Activated T-cell treated with anti-CD3 and anti-CD28 coated beads for 48 hours (primary cell): Measurements from ENCODE around the gene FANCE.

Experiments
- DNase-seq: peaks from one replicate; pipeline ENCODE4 v3.0.0-alpha.2; 2020; ENCODE audit warnings: low read depth

The FANCE gene

GRCh38 chr6:35452183-35453090, at the start of gene FANCE:
Gene FANCE, plus strand, starts transcription at chr6:35452338. Its CDS starts 208 bp downstream, at chr6:35452546.
- DNase-seq, result peak; percentile 92

- DNase-seq, result no peak
Measured at GRCh38 chr6:35402856-35403191, 49.3 kb upstream of the FANCE start.

DNA sequence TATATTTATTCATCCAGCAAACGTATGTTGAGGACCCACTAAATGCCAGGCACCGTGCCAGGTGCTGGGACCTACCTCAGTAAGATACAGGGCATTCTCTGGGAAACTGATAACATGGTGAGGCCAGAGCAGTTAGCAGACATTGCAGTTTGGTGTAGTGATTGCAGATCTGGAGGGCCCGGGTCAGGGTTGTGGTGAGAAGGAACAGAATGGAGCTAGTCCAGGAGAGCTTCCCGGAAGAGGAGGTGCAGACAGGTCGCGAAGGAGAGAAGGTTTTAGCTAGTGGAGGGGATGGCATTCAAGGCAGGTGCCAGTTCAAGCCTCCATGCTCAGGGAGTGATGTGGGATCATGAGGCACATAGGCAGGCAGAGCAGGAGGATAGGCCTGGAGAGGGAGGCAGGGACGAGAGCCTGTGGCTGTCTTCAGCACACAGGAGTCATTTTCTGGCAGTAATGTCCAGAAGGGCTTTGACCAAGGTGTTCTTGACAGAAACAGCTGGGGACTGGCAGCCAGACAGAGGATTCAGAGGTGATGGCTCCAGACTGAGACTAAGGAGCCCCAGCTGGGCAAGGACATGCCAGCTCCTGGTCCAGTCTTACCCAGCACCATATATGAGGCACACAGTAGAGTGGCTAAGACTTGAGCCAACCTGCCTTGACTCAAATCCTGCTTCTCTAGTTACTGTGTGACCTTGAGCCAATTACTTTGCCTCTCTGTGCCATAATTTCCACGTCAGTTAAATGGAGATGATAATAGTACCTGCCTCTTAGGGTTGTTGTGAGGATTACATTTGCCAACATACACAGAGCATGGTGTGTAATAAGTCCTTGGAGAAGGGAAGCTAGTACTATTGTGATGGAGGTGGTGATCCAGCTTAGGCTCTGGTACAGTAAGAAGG, 48.3 kb upstream of the FANCE start:
- DNase-seq, result no peak

DNA sequence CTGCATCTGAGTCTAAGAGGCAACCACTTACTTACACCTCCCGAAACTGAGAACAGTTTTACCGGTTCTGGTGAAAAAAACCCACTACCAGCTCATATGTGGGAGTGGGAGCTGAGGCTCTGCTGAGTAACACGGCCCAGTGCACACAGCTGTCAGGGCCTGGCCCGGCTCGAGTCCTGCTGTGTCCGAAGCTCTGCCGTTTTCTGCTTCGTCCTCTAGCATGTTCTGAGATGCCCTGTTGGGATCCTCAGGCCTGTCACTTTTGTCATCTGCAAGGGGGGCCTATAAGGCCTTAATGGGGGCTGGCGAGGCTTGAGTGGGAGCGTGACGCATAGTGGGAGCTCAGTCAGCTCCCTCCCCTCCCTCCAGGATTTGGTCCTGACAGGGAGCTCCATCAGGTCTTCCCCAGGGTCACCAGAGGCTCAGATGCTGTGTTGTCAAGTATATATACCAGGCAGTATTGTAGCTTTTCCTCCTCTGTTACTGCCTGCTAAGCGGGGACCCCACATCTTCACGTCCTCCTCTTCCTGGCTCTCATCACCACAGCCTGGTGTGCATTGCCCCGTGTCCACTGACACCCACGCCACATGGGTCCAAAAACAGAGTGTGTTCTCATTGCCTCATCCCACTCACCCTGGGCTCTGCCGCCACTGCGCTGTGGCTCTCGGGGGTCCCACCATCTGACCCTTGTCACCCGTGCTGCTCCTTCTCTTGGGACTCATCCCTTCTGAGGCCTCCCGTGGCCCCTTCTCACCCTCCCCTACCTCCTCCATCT, 45.2 kb upstream of the FANCE start:
- DNase-seq, result no peak

DNA sequence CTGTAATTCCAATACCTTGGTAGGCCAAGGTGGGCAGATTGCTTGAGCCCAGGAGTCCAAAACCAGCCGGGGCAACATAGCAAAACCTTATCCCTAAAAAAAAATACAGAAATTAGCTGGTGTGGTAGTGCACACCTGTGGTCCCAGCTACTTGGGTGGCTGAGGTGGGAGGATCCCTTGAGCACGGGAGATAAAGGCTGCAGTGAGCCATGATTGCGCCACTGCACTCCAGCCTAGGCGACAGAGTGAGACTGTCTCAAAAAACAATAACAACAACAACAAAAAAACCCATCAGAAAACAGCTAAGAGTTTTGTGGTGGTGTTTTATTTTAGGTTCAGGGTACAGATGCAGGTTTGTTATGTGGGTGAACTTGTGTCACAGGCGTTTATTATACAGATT, 42.9 kb upstream of the FANCE start:
- no peak for DNase-seq

GRCh38 chr6:35410131-35410530, 42.0 kb upstream of the FANCE start:
- DNase-seq, result no peak

- no peak for DNase-seq
Measured at GRCh38 chr6:35411066-35411465, 41.1 kb upstream of the FANCE start.

- no peak for DNase-seq
Measured at GRCh38 chr6:35412102-35412501, 40.0 kb upstream of the FANCE start.

- no peak for DNase-seq
Measured at GRCh38 chr6:35413911-35414310, 38.2 kb upstream of the FANCE start.

- no peak for DNase-seq
Measured at GRCh38 chr6:35415065-35415891, 36.9 kb upstream of the FANCE start.

GRCh38 chr6:35417979-35418661, 34.0 kb upstream of the FANCE start:
- DNase-seq, result no peak

DNA sequence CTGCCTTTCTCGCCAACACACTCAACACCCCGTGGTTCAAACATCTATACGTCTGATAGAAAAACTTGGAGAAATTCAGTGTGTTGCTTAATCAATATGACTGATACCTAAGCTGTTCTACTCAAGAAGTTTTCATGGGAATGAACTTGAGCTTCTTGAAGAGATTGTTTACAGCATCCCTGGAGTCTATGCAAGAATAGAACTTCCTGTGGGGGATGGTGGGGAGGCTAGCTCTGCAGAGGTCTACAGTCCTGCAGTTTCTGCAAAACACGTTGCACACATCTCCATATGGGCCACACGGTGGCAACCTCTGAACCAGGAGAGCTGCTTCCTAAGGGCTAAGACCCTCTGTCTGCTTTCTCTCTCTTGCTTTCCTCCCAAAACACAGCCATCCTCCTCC, 32.7 kb upstream of the FANCE start:
- no peak for DNase-seq

DNA sequence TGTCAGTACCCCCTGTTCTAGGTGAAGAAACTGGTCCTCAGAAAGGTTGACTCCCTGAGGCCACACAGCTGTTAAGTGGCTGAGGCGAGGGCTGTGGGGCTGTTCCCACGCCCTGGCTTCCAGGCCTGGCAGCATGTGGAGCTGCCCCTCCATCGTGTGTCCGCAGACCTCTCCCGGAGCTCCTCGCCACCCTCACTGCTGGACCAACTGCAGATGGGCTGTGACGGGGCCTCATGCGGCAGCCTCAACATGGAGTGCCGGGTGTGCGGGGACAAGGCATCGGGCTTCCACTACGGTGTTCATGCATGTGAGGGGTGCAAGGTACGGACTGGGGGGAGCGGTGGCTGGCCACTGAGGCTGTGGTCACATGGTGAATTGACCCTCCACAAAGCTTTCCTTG, 32.2 kb upstream of the FANCE start:
- DNase-seq, result no peak

- DNase-seq, result no peak
Measured at GRCh38 chr6:35425284-35425683, 26.9 kb upstream of the FANCE start.

- no peak for DNase-seq
Measured at GRCh38 chr6:35426074-35426473, 26.1 kb upstream of the FANCE start.

GRCh38 chr6:35427435-35427834, 24.7 kb upstream of the FANCE start:
- DNase-seq, result no peak

DNA sequence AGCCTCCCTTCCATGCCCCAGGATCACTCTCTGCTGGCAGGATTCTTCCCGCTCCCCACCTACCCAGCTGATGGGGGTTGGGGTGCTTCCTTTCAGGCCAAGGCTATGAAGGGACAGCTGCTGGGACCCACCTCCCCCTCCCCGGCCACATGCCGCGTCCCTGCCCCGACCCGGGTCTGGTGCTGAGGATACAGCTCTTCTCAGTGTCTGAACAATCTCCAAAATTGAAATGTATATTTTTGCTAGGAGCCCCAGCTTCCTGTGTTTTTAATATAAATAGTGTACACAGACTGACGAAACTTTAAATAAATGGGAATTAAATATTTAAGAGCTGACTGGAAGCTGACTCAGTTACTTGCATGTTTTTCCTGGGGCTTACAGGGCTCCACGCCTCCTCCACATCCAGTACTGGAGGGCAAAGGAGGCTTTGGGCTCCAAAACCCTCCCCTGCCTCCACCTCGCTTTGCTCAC, 24.3 kb upstream of the FANCE start:
- DNase-seq, result no peak

- no peak for DNase-seq
Measured at GRCh38 chr6:35428421-35429149, 23.6 kb upstream of the FANCE start.

GRCh38 chr6:35429463-35429862, 22.7 kb upstream of the FANCE start:
- DNase-seq, result no peak

DNA sequence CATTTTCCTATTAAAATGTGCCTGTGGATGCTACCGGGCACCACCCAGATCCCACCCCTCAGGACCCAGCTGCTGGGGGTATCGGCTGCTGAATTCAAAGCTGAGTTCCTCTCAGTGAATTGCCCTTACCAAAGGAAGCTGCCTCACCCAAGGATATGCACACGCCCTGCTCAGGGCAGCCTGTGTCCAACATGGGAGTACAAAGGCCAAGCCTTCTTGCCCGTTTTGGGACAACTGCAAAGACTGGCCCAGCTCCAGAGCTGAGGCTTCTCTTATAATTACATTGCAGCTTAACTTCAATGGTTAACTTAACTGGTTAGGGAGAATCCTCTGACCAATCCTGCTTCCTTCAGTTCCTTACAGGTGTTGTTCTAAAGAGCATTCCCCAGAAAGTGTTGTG, 19.8 kb upstream of the FANCE start:
- no peak for DNase-seq
